HepG2 (cell line): Measurements from ENCODE around the gene SKP2. TPM values are rescaled to one million over a fixed set of nuclear protein-coding genes. Genes with fewer than 3 reads are reported as not detected.

Experiments used
- ATAC-seq: fragments of 200-7000 bp; cut with Tn5 transposase; 3 replicates; pipeline ENCODE4 v1.9.1; 2020; ENCODE audit warnings: mild to moderate bottlenecking, moderate library complexity
- BruUV-seq: library from RNA; stranded (reverse); fragments of 400-500 nt; replicated peaks from 2 replicates; lab custom pipeline; 2021; lab: Mats Ljungman, UMichigan
- CTCF ChIA-PET: fragments of 300-600 bp; formaldehyde crosslinking; extraction: SDS; loops from one replicate; lab custom pipeline; 2021; ENCODE audit warnings: low total read pairs, inconsistent platforms, low intra/inter-chr PET ratio; lab: Yijun Ruan, JAX
- POLR2A ChIA-PET: fragments of 350-600 bp; sonication (Branson Sonifier 250); formaldehyde crosslinking; loops from one replicate; lab custom pipeline; 2020; ENCODE audit warnings: antibody characterized with exemption, inconsistent platforms; lab: Yijun Ruan, JAX
- DNase-seq: peaks from one replicate; pipeline ENCODE4 v3.0.0-alpha.2; 2015; ENCODE audit warnings: low spot score
- FAIRE-seq: peaks from 3 replicates; lab custom pipeline; 2011; peaks lifted over from hg19 to GRCh38; lab: Jason Lieb, UNC
- H2AFZ ChIP-seq: one replicate; pipeline ENCODE4 v1.6.1; 2011; ENCODE audit warnings: low read length, inconsistent platforms
- H3K27ac ChIP-seq: fragments of 300-600 bp; 3 replicates; pipeline ENCODE4 v1.8.0; 2011; ENCODE audit warnings: mixed run types, mild to moderate bottlenecking, mixed read lengths, low read length, inconsistent platforms; ENCODE audit not compliant: insufficient read depth; ENCODE audit errors: extremely low read length
- H3K27me3 ChIP-seq, 2 experiments: fragments of 200-600 bp in 1 of 2; 2 replicates in 1 of 2; 3 replicates in 1 of 2; pipeline versions ENCODE4 v1.6.0 to v1.8.0; 2011; ENCODE audit warnings: low read length in 2 of 2, mild to moderate bottlenecking in 2 of 2, moderate library complexity in 2 of 2, inconsistent platforms in 1 of 2; ENCODE audit not compliant: insufficient read depth in 2 of 2, control insufficient read depth in 1 of 2
- H3K36me3 ChIP-seq, 2 experiments: fragments of 200-600 bp in 1 of 2; replicated peaks in 1 of 2; 2 replicates in 1 of 2; 3 replicates in 1 of 2; pipeline versions ENCODE4 v1.5.1 to v1.8.0; 2011; ENCODE audit warnings: low read length in 2 of 2, inconsistent platforms in 1 of 2; ENCODE audit not compliant: insufficient read depth in 2 of 2, control insufficient read depth in 1 of 2
- H3K4me1 ChIP-seq: 2 replicates; pipeline ENCODE4 v1.5.1; 2012; ENCODE audit warnings: low read length, inconsistent platforms; ENCODE audit not compliant: insufficient read depth
- H3K4me2 ChIP-seq: 2 replicates; pipeline ENCODE4 v1.6.0; 2011; ENCODE audit warnings: low read depth, low read length, inconsistent platforms
- H3K4me3 ChIP-seq, 3 experiments: fragments of 200-600 bp in 1 of 3; sonication (generic), shearing (Covaris generic) in 1 of 3; replicated peaks in 1 of 3; 2 replicates each; pipeline ENCODE4 v1.5.1; 2011 to 2016; ENCODE audit warnings: low read length in 3 of 3, inconsistent platforms in 2 of 3, low read depth in 2 of 3, mild to moderate bottlenecking in 2 of 3, control low read depth in 1 of 3, mixed read lengths in 1 of 3; ENCODE audit not compliant: insufficient read depth in 1 of 3
- H3K79me2 ChIP-seq: one replicate; pipeline ENCODE4 v1.6.1; 2011; ENCODE audit warnings: low read length, inconsistent platforms; ENCODE audit not compliant: insufficient read depth
- H3K9ac ChIP-seq: 2 replicates; pipeline ENCODE4 v1.6.0; 2011; ENCODE audit warnings: mild to moderate bottlenecking, low read depth, low read length, inconsistent platforms; ENCODE audit not compliant: insufficient read depth
- H3K9me3 ChIP-seq: 2 replicates; pipeline ENCODE4 v1.5.1; 2012; ENCODE audit warnings: mild to moderate bottlenecking, low read length
- H4K20me1 ChIP-seq: 2 replicates; pipeline ENCODE4 v1.6.0; 2011; ENCODE audit warnings: inconsistent platforms, mild to moderate bottlenecking, low read length, moderate library complexity; ENCODE audit not compliant: insufficient read depth
- KAT7 ChIP-seq: IDR thresholded peaks from 2 replicates; pipeline ENCODE4 v1.6.1; 2018; ENCODE audit warnings: borderline replicate concordance, missing compliant biosample characterization
- NR3C1 ChIP-seq: sonication (generic); formaldehyde crosslinking; IDR thresholded peaks from 2 replicates; pipeline ENCODE4 v1.4.0; 2020; ENCODE audit warnings: missing genetic modification reagents
- POLR2G ChIP-seq: fragments of 200-400 bp; formaldehyde crosslinking; IDR thresholded peaks from 2 replicates; pipeline ENCODE4 v1.6.1; 2018; ENCODE audit warnings: mild to moderate bottlenecking, low read depth, low read length, moderate library complexity
- REL ChIP-seq: sonication (generic); formaldehyde crosslinking; conservative IDR thresholded peaks from 2 replicates; pipeline ENCODE4 v1.8.0; 2022; ENCODE audit warnings: mild to moderate bottlenecking, missing genetic modification reagents, moderate library complexity
- ZNF468 ChIP-seq: sonication (generic); formaldehyde crosslinking; IDR thresholded peaks from 2 replicates; pipeline ENCODE4 v1.8.0; 2022; ENCODE audit warnings: mild to moderate bottlenecking, moderate library complexity, missing genetic modification reagents
- WGBS: methylation state at CpG from one replicate; pipeline ENCODE4 v1.1.6; 2017; ENCODE audit warnings: low lambda C conversion rate; 5-methylcytosine and 5-hydroxymethylcytosine counted together
- in situ Hi-C: cut with HindIII; loops from 2 replicates; pipeline ENCODE4 v1.10.0; 2017; ENCODE audit warnings: low pct_unique_long_range_greater_than_20kb; ENCODE audit not compliant: extremely low pct_ligation_motif_present
- intact Hi-C: fragments of 100-400 bp; cut with micrococcal nuclease; formaldehyde crosslinking; loops from one replicate; pipeline ENCODE4 v1.10.0; 2022; ENCODE audit not compliant: unreplicated experiment
- polyA plus RNA-seq, 8 experiments: library from polyadenylated mRNA; depleted of rRNA in 3 of 8; stranded (reverse) in 7 of 8; unstranded in 1 of 8; fragments of >200 nt; fragmentation: Illumina TruSeq in 4 of 8; extraction: Trizol in 4 of 8; gene quantifications; 2 replicates each; pipeline versions ENCODE4 v1.2.1 to v1.2.3, GENCODE V29; 2011 to 2016; ENCODE audit warnings: low read depth in 4 of 8, missing spikeins in 1 of 8, mixed read lengths in 1 of 8; ENCODE audit not compliant: insufficient read depth in 1 of 8
- total RNA-seq, 5 experiments: library from RNA; depleted of rRNA; stranded (reverse); fragments of >200 nt; fragmentation: Illumina TruSeq; extraction: Trizol; gene quantifications; 2 replicates each; pipeline ENCODE4 v1.2.3, GENCODE V29; 2016; ENCODE audit warnings: low read depth in 1 of 5
- TF ChIP-seq, protein P1 (sequence below): sonication (generic); formaldehyde crosslinking; IDR thresholded peaks from 2 replicates; pipeline ENCODE4 v1.4.0; 2020; ENCODE audit warnings: missing genetic modification reagents, mild to moderate bottlenecking, borderline replicate concordance

SKP2 gene
- total and polyA plus RNA-seq, 2 of the 13 experiments (the other 11 are each of a cell fraction or from before 2014, with no cell fraction given): 29.6 to 84.1 TPM

DNA sequence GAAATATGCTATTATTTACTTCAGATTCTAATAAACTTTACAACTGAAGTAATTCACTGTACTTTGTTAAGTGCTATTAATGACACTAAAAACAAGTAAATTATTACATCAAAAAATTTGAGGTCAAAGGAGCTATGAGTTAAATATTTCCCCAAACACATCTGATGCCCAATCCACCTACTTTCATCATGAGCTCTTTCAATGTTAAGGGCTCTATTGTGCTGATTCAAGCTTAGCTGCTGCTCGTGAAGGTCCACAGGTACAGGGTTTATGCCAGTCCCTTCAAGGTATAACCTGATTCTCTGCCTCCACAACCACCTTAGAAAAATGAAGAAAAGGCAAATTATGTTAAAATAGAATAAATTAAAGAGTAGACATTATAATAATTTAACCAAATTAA lies 65.7 kb downstream of the SKP2 start:
- no peak for ATAC-seq
- intact Hi-C loops: no loop called here

More for the DNA sequence above, 65.7 kb downstream of the SKP2 start:
- ChIA-PET CTCF (no interaction called here), POLR2A (interaction anchor here (1.3 kb wide), 1 partner anchor 24 kb away, joined by 4 read pairs; the partner anchor contains the start of gene NADK2)
- H3K9me3 ChIP-seq: no peaks in the 10 kb centered on the region
- 91% methylated on average over 1 of the region's 1 CpG for WGBS
- BruUV-seq: no TSS peak
- no peak for FAIRE-seq
- H3K27ac ChIP-seq: no peak overlapping the region
- H3K4me1 ChIP-seq: no peaks in the 10 kb centered on the region
- no peak for DNase-seq
- no peak overlapping the region for H3K9ac ChIP-seq
- TF ChIP-seq KAT7 (CRISPR knock-in tag) (no peak), ZNF468 (CRISPR knock-in tag) (no peak), NR3C1 (no peak), POLR2G (no peak), REL (CRISPR knock-in tag) (no peak)
- TF ChIP-seq, protein P1, sequence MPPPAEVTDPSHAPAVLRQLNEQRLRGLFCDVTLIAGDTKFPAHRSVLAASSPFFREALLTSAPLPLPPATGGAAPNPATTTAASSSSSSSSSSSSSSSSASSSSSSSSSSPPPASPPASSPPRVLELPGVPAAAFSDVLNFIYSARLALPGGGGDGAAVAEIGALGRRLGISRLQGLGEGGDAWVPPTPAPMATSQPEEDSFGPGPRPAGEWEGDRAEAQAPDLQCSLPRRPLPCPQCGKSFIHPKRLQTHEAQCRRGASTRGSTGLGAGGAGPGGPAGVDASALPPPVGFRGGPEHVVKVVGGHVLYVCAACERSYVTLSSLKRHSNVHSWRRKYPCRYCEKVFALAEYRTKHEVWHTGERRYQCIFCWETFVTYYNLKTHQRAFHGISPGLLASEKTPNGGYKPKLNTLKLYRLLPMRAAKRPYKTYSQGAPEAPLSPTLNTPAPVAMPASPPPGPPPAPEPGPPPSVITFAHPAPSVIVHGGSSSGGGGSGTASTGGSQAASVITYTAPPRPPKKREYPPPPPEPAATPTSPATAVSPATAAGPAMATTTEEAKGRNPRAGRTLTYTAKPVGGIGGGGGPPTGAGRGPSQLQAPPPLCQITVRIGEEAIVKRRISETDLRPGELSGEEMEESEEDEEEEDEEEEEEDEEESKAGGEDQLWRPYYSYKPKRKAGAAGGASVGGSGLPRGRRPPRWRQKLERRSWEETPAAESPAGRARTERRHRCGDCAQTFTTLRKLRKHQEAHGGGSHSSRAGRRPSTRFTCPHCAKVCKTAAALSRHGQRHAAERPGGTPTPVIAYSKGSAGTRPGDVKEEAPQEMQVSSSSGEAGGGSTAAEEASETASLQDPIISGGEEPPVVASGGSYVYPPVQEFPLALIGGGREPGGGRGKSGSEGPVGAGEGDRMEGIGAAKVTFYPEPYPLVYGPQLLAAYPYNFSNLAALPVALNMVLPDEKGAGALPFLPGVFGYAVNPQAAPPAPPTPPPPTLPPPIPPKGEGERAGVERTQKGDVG (CRISPR knock-in tag): no peak
- H3K27me3 ChIP-seq: no peaks in the 10 kb centered on the region
- no peak overlapping the region for H3K4me3 ChIP-seq
- H3K79me2 ChIP-seq: no peaks in the 10 kb centered on the region
- no peaks in the 10 kb centered on the region; the same call in 1 of the 2 replicates for H4K20me1 ChIP-seq
- H3K4me2 ChIP-seq: no peak overlapping the region
- no peak overlapping the region for H2AFZ ChIP-seq
- peaks cover 8 to 65% of the 10 kb centered on the region in 2 experiments for H3K36me3 ChIP-seq
- in situ Hi-C loops: no loop called here
